HG03097 (cell line): ENCODE measurements around the gene PVALEF.

Source experiments
- ATAC-seq: cut with Tn5 transposase; IDR thresholded peaks from one replicate; pipeline ENCODE4 v1.9.1; 2021; ENCODE audit not compliant: unreplicated experiment, low FRiP score

Gene PVALEF

DNA sequence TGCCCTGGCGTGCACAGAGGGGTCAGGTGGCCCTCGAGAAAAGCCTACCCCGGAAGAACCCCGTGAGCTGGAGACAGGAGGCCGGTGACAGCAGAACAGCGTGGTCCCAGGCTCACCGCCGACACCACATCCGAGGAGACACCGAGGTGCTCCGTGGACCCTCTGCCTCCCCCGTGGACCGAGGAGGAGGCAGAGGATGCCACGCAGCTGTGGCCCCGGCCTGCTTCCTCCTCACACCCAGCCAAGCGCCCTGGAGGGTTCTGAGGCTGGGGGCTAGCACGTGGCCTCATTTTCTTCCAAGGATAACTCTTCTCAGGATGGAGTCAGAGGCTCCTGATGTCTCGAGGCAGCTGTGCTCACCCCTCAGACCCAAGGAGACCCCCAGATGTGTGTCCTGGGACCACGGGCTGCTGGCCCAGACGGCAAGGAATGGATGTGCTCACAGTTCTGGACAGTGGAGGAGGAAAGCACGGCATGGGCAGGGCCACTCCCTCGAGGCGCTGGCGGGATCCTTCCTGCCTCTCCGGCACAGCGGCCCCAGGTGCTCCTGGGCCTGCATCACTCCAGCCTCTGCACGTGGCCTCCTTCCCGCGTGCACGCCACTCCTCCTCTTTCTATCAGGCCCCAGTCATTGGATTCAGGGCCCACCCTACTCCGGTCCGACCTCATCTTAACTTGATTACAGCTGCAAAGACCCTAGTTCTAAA lies 4.4 kb upstream of the PVALEF start:
- no peak for ATAC-seq

DNA sequence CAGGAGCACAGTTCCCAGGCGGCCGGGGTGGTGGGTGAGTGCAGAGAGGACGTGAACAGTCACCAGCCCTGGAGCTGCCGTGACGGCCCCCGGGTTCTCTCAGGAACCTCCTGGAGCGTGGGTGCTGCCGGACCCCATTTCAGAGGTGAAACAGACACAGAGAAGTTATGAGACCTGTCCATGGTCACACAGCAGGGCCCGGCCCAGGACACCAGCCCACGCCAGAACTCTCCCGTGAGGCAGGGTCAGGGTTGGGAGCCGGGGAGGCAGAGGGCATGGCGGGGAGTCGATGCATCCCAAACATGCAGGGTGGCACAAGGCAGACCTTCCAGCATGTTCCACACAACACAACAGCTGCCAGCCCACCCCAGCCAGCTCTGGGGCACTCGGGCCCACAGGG lies 3.8 kb upstream of the PVALEF start:
- ATAC-seq: no peak

DNA sequence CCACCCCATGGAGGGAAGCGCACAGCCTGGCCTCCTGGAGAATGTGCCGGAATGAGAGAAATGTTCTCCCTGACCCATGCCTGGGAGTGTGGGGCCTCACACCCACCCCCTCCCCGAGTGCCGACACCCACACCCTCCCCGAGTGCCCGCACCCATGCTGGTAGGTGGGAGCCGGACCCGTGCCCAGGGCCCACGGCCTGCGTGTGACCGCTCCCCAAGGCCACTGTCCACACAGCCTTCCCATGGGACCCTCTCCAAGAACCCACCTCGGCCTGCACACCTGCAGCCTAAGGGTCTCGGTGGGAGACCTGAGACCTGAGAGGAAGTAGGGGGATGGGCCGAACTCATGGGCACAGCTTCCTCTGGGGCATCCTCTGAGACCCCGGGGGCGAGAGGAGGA lies 3.3 kb upstream of the PVALEF start:
- no peak for ATAC-seq

DNA sequence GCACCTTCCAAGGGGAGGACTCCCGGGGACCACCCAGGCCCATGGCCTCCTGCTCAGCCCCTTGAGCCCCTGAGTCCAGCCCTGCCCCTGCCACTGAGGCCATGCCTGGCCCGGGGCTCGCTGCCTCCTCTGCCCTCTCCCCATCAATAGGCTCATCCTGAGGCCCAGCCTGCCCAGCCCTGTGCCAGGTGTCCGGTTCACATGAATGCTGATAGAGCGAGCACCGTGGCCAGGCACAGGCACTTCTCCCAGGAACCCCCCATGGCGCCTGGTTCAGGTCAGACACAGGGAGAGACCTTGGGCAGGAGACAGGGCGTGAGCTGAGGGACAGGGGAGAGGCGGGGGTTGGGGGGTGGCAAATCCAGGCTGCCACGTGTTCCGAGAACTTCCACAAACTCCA lies 2.8 kb upstream of the PVALEF start:
- ATAC-seq: no peak

DNA sequence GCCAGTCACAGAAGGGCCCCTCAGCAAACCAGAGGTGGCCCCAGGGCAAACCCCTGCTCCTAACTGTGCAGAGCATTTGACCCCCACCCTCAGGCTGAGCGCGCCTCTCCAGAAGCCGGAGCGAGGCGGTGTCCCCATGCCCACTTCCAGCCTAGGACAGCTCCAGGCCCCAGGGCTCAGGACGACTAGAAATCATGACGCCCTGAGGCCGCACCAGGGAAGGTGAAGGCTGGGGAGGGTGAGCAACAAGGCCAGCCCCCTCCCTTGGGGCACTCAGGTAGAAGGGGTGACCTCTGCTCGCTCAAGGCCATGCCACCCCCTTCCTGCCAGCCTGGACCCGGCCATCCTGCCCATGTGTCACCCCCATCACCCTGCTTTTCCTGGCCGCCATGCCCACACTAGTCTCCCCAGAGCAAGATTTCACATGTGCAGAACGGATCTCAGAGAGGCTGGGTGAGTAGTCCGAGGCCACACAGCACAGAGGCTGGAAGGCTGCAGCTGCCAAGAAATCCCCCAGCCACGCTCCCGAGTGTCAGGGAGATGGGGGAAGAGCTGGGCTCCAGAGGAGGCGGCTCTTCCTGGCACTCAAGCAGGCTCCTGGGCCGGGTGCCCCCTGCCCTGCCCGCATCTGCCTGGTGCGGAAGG lies 2.1 kb upstream of the PVALEF start:
- ATAC-seq: no peak

DNA sequence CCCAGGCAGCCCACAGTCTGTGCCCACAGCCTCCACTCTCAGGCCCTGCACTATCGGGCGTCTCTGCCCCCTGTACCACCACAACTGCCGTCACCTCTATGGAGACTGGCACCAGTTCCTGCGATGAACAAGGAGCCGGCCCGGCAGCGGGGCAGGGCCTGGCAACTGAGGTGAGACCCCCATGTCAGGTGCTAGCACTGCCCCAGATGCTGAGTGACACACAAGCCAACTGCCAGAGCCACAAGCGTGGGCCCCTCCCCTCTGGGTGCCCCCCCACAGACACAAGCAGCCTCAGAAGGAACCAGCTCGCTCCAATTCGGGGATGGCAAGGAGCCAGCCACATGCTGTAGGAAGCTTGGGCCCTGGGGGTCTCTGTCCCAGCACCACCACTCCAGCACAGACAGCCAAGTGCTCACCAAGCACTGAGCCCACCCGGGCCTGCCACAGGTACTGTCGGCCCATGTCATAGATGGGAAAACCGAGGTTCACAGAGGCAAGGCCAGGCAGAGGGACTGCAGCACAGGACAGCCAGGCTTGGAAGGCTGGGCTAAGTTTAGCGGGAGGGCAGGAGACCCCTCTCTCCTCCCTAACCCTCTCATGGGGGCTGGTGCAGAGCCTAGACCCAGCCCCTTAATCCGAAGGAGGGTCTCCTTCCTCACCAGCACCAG lies 1.5 kb upstream of the PVALEF start:
- no peak for ATAC-seq

DNA sequence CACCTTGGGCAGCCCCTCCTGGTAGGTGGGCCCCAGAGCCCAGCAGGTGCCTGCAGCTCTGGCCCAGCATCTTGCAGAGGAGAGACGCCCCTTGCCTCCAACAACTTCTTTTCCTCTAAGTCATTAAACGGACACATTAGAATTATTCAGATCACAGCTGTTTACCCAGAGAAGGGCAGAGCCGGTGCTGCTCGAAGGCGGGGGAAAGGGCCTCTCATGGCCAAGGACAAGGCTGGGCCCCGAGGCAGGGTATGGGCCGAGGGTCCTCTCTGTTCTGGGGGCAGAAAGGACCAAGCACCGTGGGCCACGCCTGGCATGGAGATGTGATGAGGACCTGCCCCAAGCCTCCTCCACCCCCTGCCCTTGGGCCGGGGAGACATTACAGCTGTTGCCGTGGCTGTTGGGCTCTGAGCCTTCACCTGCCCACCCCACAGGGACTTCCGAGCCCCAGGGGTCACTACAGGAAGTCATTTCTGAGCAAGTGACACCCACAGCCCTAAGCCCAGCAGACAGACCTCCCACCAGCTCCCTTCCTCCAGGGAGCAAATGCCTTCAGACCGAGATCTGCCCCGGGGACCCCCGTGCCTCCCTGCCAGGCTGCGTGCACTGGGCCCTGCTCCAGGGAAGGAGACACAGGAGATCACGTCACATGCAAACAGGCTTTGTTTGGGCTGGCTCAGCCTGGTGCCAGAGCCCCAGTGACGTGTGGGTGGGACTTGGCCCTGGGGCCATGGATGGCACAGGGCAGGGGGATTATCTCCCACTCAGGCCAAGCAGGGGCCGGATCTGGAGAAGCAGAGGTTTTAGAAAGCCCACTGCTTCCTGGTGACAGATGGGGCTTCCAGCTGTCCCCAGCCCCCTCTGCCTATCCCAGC lies 699 bp upstream of the PVALEF start:
- no peak for ATAC-seq

DNA sequence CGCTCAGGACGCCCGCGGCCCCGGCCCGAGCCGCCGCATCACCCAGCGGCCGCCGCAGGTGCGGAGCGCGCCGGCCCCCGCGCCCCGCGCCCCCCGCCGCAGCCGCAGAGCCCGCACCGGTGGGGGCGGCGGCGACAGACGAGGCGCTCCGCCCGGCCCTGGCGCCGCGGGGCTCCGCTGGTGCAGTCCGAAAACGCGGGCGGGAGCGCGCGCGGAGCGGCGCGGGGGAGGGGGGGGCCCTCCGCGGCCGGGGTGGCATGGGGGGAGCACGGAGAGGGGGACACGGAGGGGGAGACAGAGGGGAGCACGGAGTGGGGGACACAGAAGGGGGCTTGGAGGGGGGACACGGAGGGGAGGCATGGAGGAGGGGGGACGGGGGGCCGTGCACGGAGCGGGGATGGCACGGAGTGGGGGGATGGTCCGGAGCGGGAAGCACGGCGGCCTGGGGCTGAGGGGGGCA lies 756 bp downstream of the PVALEF start, which contains the start of gene AATK:
TSS of gene AATK (minus strand) at position 189 of the 460 bp plus-strand sequence. CDS start 229 bp downstream, outside the sequence.
- ATAC-seq: no peak

DNA sequence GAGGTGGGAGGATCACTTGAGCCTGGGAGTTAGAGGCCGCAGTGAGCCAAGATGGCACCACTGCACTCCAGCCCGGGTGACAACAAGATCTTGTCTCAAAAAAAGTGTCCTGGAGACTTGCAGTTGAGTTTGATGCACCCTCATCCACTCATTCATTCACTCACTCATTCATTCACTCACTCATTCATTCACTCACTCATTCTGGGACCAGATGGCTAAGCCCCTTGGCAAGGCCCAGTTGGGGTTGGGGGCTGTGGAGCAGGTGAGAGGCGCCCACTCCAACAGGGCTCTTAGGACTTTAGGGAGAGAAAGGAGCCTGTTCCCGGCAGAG lies 1.9 kb downstream of the PVALEF start:
- no peak for ATAC-seq

DNA sequence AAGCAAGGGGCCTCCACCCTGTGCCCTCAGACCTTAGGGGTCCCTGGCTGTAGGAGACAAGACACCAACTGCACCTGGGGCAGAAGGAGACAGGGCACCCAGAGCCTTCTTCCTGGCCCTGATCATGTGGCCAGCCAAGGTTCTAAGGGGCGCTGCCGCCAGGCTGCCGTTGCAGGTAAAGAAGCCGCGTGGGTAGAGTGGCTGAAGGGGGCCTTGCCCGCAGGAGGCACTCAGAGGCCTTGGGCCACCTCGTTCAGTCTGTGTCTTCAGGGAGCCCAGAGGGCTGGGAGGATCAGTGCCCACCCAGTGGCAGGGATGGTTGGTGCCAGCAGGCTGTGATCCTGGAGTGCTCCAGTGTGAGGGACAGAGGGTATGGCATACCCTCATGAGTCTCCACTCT lies 2.3 kb downstream of the PVALEF start:
- ATAC-seq: no peak

DNA sequence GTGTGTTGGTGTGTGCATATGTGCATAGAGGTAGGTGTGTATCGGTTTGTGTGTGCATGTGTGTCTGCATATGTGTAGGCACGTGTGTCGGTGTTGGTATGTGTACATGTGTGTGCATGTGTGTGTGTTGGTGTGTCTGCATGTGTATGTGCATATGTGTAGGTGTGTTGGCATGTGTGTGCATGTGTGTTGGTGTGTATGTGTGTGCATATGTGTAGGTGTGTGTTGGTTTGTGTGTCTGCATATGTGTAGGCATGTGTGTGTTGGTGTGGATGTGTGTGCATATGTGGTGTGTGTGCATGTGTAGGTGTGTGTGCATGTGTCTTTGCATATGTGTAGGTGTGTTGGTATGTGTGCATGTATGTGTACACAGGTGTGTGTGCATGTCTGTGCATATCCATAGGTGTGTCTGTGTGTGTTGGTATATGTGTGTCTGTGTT lies 4.6 kb downstream of the PVALEF start:
- no peak for ATAC-seq

DNA sequence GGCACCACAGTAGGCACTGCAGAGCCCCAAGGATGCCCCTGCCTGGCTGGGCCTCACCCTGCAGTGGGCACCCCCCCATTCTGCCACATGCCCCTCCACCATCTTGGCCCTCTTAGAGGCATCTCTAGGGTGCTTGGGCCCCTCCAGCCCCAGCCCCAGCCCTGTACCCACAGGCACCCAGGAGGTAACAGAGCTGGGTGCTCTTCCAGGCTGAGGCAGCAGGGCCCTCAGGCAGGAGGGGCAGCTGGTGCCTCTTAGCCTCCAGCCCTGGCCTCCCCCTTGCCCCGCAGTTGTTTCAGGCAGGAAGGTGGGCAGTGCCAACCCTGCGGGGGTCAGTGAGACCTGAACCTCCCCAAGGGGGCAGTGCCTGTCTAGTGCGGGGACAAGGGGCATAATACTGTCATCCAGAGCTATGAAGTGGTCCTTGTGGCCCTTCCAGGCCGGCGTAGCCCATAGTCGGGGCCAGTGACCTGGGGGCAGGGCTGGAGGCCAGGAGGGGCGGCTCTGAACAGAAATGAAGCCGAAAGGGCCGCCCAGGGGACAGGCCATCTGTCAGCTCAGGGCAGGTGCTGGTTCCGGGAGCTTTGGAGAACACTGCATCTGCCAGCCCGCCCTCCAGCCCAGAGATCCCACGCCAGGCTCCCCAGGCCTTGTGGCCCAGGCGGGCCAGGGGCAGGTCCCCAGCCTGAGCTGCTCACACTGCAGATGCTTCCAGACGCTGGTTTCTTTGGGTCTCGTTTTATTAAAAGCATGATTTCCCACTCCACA lies 5.6 kb downstream of the PVALEF start:
- no peak for ATAC-seq

DNA sequence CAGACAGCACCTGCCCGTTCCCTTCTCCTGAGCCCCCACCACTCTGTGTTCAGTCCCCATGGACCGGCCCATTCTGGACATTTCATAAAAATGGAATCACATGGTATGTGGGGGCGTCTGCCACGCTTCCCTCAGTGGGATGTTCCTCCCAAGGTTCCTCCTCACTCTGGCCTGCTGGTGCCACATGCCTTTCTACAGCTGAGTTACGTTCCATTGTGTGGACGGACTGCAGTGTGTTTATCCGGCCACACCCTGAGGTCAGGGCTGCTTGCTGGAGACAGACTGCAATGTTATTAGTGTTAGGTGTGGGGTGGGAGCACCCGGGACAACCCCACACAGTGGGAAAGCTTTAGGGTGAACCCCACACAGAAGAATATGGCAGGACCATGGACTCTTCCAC lies 6.6 kb downstream of the PVALEF start:
- no peak for ATAC-seq

DNA sequence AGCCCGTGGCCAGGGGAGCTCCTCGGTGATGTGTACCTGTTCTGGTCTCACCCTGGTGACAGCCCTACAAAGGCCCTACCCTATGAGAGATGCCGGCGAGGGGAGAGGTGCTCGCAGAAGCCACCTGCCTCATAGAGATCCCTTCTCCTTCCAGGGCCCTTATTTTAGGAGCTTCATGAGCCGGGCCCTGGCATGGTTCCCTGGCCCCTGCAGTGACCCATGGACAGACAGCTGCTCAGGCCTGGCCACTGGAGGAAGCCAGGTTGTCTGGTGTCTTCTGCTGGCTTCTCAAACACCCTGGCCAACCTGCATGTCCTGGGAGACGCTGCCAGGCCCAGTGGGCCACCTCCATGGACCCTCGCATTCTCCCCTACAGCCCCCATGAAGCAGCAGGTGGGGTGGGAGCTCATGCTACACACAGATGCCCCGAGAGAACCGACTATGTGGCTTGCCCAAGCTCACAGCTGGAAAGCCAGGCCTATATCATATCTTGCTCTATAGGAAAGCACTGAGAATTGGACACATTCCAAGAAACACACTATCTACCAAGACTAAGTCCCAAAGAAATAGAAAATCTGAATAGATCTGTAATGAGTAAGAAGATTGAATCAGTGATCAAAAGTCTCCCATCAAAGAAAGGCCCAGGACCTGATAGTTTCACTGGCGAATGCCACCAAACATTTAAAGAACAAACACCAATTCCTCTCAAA lies 7.9 kb downstream of the PVALEF start:
- no peak for ATAC-seq

DNA sequence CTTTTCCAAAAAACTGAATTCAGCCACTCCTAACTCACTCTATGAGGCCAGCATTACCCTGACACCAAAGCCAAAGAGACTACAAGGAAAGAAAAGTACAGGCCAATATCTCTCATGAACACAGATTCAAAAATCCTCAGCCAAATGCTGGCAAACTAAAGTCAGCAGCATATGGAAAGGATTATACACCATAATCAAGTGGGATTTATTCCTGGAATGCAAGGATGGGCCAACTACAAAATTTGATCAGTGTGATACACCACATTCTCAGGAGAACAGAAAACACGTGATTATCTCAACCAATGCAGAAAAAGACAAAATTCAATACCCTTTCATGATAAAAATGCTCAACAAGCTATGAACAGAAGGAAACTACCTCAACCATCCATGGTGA lies 8.5 kb downstream of the PVALEF start:
- no peak for ATAC-seq

DNA sequence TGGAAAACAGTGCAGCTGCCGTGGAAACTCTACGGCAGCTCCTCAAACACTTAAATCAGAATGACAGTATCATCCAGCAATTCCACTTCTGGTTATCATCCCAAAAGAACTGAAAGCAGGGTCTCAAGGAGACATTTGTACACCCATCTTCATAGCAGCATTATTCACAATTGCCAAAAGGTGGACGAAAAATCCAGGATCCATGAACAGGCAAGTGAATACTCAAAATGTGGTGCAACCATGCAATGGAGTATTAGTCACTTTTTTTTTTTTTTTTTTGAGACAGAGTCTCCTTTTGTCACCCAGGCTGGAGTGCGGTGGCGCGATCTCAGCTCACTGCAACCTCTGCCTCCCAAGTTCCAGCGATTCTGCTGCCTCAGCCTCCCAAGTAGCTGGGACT lies 11.4 kb downstream of the PVALEF start:
- no peak for ATAC-seq

DNA sequence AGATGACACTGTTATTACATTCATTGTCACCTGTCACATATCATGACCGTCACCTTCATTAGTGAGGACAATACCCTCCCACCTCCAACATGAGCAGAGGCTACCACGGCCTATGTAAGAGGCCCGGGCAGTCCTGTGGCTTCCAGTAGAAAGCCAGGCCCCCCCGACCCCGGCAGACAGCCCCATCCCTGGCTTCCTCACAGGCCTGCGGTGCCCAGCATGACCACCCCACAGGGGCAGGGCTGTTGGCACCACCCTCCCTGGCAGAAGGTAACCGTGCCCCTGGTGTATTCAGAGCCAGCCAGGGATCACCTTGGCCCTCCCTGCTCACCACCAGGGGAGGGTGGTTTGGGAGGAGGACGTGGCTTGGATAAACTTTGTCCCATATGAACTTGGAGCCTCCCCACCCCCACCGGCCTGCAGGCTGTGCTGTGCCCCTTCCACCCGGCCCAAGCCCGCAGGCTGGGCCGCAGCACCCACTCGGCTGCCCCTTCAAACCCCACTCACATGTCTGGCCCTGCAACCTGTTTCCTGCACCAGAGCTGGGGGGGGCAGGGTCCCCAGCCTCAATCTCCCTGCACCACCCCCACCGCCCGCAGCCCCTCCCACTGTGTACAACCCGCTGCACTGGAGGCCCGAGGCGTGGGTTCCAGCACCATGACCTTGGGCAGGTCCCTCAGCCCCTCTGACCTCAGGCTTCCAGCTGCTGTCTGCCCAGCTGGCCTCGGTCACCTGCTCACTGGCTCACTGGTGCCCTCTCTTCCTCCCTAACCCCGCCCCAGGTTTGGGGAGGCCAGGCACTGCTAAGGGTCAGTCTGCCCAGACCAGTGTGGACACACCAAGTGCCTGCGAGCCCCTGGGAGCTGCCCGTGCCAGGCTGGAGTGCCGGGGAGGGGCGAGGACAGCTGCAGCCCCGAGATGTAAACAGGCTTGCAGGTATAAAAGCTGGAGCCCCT lies 13.1 kb downstream of the PVALEF start:
- no peak for ATAC-seq

DNA sequence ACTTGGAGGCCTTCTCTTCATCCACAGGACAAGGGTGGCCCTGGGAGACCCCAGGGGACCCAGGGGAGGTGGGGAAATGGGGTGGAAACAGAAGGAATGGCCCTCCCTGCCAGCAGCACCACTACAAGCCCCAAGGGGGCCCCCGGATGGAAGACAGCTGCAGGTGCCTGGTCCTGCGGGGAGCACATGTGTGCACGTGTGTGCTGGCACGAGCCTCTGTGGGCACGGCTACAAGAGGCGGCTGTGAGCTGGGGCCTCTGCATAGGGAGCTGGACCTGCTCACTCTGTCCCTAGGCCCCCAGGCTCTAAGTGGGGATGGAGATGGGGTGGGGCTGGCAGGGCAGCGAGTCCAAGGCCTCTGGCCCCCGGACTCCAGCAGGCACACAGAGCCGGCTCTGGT lies 13.9 kb downstream of the PVALEF start:
- ATAC-seq: no peak
